Activated naive CD4-positive, alpha-beta T cell treated with anti-CD3 and anti-CD28 coated beads, Interleukin-2, amount 10 ng/mL, durations not matched to agents 7 days and 5 days (primary cell): Measurements from ENCODE around the gene EML4.
A peak's percentile ranks its signal among the peaks of the same experiment; 100 is the strongest.

ENCODE experiments used
- CTCF ChIA-PET: fragments of 350-600 bp; sonication (Branson Sonifier 250); formaldehyde crosslinking; loops from one replicate; lab custom pipeline; 2021; ENCODE audit warnings: antibody characterized with exemption; lab: Charles Lee
- DNase-seq: peaks from one replicate; pipeline ENCODE4 v3.0.0-alpha.2; 2020
- H3K27ac Mint-ChIP-seq: one replicate; pipeline ENCODE4 v1.8.0; 2021; ENCODE audit warnings: mild to moderate bottlenecking, moderate library complexity, mixed read lengths
- H3K27me3 Mint-ChIP-seq: one replicate; pipeline ENCODE4 v1.8.0; 2021; ENCODE audit warnings: mild to moderate bottlenecking, mixed read lengths
- H3K36me3 Mint-ChIP-seq: one replicate; pipeline ENCODE4 v1.8.0; 2021; ENCODE audit warnings: mixed read lengths
- H3K4me1 Mint-ChIP-seq: one replicate; pipeline ENCODE4 v1.8.0; 2021; ENCODE audit warnings: mixed read lengths
- H3K4me3 Mint-ChIP-seq: one replicate; pipeline ENCODE4 v1.8.0; 2021; ENCODE audit warnings: mild to moderate bottlenecking, moderate library complexity, mixed read lengths
- H3K9me3 Mint-ChIP-seq: one replicate; pipeline ENCODE4 v1.8.0; 2021; ENCODE audit warnings: mixed read lengths

Gene EML4

DNA sequence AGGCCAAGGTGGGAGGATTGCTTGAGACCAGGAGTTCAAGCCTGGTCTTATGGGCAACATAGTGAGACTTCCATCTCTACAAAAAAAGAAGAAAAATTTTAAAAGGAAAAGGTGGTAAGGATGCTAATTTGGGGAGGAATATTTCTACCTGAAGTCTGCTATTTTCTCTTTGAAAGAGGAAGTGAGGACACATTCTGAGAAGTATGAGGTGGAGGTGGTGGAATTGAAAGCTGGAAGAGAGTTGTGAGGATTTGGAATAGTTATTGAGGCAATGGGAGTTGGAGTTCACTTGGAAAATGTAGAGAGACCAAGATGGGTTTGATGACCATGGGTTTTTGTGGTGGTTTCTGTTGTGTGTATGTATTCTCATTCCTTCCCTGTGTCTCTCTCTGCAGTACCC lies 29.3 kb downstream of the EML4 start:
- peaks cover 51% of the 10 kb centered on the region for H3K4me1 Mint-ChIP-seq
- no peak for DNase-seq
- CTCF ChIA-PET: interaction anchor here (0.8 to 9.1 kb wide), 4 partner anchors 42 to 130 kb away, joined by 3 to 145 read pairs (median 4); no protein-coding TSS in a partner anchor
- no peak overlapping the region for H3K4me3 Mint-ChIP-seq
- peaks cover 28% of the 10 kb centered on the region for H3K36me3 Mint-ChIP-seq
- no peaks in the 10 kb centered on the region for H3K9me3 Mint-ChIP-seq
- H3K27me3 Mint-ChIP-seq: no peaks in the 10 kb centered on the region
- peak overlapping the region; percentile 56 for H3K27ac Mint-ChIP-seq

DNA sequence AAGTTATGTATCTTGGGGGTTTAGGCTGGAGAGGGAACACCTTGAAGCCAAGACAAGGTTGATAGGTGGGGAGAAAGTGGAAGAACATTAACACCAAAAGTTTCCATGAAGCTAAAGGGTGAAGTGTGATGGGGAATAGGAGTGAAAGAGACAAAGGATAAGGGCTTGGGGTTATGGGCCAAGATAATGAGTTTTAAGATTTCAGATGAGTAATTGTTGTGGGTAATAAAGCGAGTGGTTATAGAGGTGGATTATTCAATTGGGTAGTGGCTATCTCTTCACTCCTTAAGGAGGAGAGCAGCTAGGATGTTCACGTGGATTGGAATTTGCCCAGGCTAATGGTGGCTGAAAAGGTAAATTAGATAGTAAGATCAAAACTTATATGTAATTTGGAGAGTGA lies 29.8 kb downstream of the EML4 start:
- Mint-ChIP-seq H3K4me1 (peaks cover 47% of the 10 kb centered on the region), H3K4me3 (no peak overlapping the region), H3K36me3 (peaks cover 28% of the 10 kb centered on the region), H3K27me3 (no peaks in the 10 kb centered on the region), H3K27ac (no peak overlapping the region), H3K9me3 (no peaks in the 10 kb centered on the region)
- DNase-seq: no peak
- CTCF ChIA-PET: interaction anchor here (0.8 to 9.1 kb wide), 4 partner anchors 42 to 129 kb away, joined by 3 to 145 read pairs (median 4); no protein-coding TSS in a partner anchor

DNA sequence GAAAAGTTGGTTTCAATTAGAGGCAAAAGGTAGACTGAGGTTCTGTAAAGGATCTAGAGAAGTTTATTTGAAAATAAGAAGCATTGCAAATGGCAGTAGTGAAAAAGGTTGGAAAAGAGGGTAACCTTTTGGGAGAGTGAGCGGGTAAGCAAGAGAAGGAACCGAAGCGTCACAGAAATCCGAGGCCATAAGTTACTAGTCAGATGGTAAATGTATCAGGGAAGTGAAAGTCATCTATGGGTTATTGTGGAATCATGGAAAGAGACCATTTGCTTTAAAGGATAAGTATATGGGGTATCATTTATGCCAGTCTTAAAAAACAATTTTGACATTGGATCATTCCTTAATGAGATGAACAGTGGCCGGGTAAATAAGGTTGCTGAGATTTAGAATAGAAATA lies 30.5 kb downstream of the EML4 start:
- DNase-seq: no peak
- H3K36me3 Mint-ChIP-seq: peaks cover 28% of the 10 kb centered on the region
- no peak overlapping the region for H3K4me3 Mint-ChIP-seq
- peaks cover 47% of the 10 kb centered on the region for H3K4me1 Mint-ChIP-seq
- H3K9me3 Mint-ChIP-seq: no peaks in the 10 kb centered on the region
- H3K27ac Mint-ChIP-seq: no peak overlapping the region
- CTCF ChIA-PET: interaction anchor here (9.1 kb wide), 1 partner anchor 103 kb away, joined by 145 read pairs; no protein-coding TSS in a partner anchor
- H3K27me3 Mint-ChIP-seq: no peaks in the 10 kb centered on the region

DNA sequence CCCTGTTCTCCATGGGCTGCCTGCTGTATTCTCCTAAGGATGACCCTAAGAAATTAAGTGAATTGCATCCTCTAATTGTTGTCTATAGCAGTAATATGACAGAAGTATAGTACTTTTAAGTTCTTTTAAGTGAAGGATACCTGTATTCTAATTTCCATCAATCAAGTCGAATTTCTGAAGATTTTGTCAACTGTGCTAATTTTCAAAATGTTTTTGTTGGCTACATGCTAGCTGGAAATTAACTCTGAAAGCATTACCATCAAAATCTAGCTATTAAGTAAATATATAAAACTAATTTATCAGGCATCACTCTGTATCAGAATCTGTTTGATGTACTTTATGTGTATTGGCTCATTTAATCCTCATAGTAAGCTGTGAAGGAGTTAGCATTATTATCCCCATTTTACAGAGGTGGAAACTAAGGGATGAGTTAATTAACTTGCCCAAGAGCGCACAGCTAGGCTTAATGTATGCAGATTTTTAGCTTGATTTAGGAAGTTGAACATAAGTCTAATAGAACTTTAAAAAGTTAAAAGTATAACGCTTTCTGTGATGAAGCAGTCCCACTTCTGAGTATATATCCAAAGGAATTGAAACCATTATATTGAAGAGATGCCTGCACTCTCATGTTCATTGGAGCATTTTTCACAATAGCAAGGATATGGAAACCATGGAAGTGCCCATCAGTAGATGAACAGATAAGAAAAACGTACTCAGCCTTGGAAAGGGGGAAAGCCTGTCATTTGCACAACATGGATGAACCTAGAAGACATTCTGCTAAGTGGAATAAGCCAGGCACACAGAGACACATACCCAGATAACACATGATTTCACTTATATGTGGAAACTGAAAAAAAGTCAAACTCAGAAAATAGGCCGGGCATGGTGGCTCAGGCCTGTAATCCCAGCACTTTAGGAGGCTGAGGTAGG lies 32.0 kb downstream of the EML4 start:
- Mint-ChIP-seq H3K36me3 (peaks cover 27% of the 10 kb centered on the region), H3K27ac (no peak overlapping the region), H3K4me1 (peaks cover 42% of the 10 kb centered on the region), H3K9me3 (no peaks in the 10 kb centered on the region), H3K27me3 (no peaks in the 10 kb centered on the region), H3K4me3 (no peak overlapping the region)
- DNase-seq: no peak
- CTCF ChIA-PET: interaction anchor here (1.2 to 9.1 kb wide), 2 partner anchors 104 to 111 kb away, joined by 9 to 145 read pairs; no protein-coding TSS in a partner anchor

DNA sequence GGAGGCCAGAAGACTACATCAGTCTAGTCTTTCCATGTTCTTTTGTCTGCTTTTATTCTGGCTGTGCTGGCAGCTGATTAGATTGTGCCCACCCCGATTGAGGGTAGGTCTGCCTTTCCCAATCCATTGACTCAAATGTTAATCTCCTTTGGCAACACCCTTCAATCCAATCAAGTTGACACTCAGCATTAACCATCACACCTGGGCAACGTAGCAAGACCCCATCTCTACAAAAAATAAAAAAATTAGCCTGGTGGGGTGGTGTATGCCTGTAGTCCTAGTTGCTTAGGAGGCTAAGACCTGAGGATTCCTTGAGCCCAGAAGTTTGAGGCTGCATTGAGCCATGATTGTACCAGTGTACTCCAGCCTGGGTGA lies 33.5 kb downstream of the EML4 start:
- no peaks in the 10 kb centered on the region for H3K27me3 Mint-ChIP-seq
- H3K4me3 Mint-ChIP-seq: no peak overlapping the region
- peaks cover 23% of the 10 kb centered on the region for H3K36me3 Mint-ChIP-seq
- CTCF ChIA-PET: no interaction called here
- no peaks in the 10 kb centered on the region for H3K9me3 Mint-ChIP-seq
- no peak for DNase-seq
- no peak overlapping the region for H3K27ac Mint-ChIP-seq
- H3K4me1 Mint-ChIP-seq: peaks cover 31% of the 10 kb centered on the region

DNA sequence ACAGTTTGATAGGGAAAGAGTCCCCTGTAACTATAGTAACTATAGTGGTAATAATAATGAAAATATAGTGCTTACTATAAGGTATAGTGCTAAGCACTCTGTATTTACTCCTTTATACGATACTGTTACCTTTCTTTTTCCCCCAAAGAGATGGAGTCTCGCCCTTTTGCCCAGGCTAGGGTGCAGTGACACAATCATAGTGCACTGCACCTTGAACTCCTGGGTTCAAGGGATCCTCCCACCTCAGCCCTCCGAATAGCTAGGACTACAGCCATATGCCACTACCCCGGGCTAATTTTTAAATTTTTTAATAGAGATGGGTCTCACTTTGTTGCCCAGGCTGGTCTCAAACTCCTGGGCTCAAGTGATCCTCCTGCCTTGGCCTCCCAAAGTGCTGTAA lies 34.6 kb downstream of the EML4 start:
- Mint-ChIP-seq H3K36me3 (peaks cover 16% of the 10 kb centered on the region), H3K4me3 (no peak overlapping the region), H3K4me1 (peaks cover 21% of the 10 kb centered on the region), H3K9me3 (no peaks in the 10 kb centered on the region), H3K27ac (no peak overlapping the region), H3K27me3 (no peaks in the 10 kb centered on the region)
- CTCF ChIA-PET: interaction anchor here (1.0 to 1.2 kb wide), 2 partner anchors 7 to 109 kb away, joined by 3 to 4 read pairs; no protein-coding TSS in a partner anchor
- DNase-seq: no peak

DNA sequence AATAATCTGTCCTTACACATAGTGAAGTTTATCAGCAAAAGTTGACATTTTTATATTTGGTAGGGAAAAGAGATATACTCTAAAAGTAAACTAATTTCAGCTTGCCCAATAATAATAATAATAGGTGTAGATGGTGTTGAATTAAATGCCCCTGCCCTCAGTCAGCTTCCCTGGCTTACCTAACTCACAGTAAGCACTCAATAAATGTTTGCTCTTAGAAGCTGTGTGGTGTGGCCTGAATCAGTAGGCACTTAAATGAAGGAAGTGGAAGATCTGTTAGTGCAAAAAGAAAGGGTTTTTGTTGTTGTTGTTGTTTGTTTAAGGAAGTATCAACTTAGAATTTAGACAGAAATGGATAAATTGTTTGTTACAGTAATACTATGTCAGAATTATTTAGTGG lies 36.2 kb downstream of the EML4 start:
- Mint-ChIP-seq H3K4me1 (peaks cover 14% of the 10 kb centered on the region), H3K9me3 (no peaks in the 10 kb centered on the region), H3K4me3 (no peak overlapping the region), H3K27me3 (no peaks in the 10 kb centered on the region), H3K36me3 (peaks cover 11% of the 10 kb centered on the region), H3K27ac (no peak overlapping the region)
- CTCF ChIA-PET: interaction anchor here (1.2 kb wide), 1 partner anchor 100 kb away, joined by 3 read pairs; no protein-coding TSS in a partner anchor
- no peak for DNase-seq

DNA sequence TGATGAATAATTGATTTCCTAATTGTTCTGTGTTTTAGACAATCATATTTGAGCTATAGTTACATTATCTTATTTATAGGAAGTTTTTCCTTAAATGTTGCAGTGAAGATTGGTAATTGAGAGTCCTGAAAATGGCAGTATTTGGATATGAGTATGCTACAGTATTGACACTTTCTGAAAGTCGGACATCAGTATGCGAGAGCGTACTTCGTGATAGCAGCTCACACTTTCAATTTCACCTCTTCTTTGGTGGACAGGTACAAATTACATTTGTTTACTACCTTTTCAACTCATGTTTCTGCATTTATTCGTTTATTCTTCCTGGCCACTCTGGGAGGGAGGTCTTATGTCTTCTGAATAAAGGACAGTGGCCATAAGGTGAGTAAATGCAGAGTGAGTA lies 38.7 kb downstream of the EML4 start:
- no peak overlapping the region for H3K27ac Mint-ChIP-seq
- CTCF ChIA-PET: interaction anchor here (1.2 kb wide), 1 partner anchor 111 kb away, joined by 3 read pairs; no protein-coding TSS in a partner anchor
- no peak overlapping the region for H3K4me3 Mint-ChIP-seq
- no peaks in the 10 kb centered on the region for H3K9me3 Mint-ChIP-seq
- no peak for DNase-seq
- H3K27me3 Mint-ChIP-seq: no peaks in the 10 kb centered on the region
- H3K4me1 Mint-ChIP-seq: peaks cover 14% of the 10 kb centered on the region
- H3K36me3 Mint-ChIP-seq: peaks cover 19% of the 10 kb centered on the region

DNA sequence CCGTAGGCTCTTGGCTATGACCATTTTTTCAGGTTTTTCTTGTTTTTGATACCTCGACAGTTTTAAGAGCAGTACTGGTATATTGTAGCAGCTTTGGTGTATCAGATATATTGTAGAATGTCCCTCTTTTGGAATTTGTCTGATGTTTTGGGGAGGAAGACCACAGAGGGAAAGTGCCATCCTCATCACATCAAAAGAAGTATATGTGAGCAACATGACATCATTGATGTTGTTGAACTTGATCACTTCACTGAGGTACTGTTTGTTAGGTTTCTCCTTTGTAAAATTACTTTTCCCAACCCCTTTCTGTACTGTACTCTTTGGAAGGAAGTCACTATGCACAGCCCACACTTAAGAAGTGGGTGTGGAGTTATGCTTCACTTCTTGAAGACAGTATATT lies 41.0 kb downstream of the EML4 start:
- H3K27me3 Mint-ChIP-seq: no peaks in the 10 kb centered on the region
- no peak overlapping the region for H3K27ac Mint-ChIP-seq
- no peak overlapping the region for H3K4me3 Mint-ChIP-seq
- H3K4me1 Mint-ChIP-seq: peaks cover 11% of the 10 kb centered on the region
- CTCF ChIA-PET: no interaction called here
- DNase-seq: no peak
- no peaks in the 10 kb centered on the region for H3K9me3 Mint-ChIP-seq
- peaks cover 30% of the 10 kb centered on the region for H3K36me3 Mint-ChIP-seq

DNA sequence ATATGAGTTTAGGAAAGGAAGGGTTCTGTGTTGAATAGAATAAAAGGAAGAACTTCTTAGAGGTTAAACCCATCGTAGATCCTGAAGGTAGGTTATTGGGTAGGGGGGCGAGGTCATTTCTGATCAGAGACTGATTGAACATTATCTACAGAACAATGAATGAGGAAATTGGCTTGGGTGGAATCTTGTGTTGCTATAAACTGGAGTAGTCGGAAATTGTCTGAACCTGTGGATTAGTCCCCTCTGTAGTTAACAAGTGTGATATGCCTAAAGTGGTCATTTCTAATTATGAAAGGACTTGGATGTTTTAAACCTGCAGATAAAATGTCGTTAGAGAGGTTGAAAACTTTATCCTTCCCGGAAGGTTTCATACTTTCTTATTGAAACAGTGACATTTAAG lies 42.1 kb downstream of the EML4 start:
- CTCF ChIA-PET: no interaction called here
- H3K27ac Mint-ChIP-seq: no peak overlapping the region
- H3K4me1 Mint-ChIP-seq: peaks cover 14% of the 10 kb centered on the region
- peaks cover 33% of the 10 kb centered on the region for H3K36me3 Mint-ChIP-seq
- H3K27me3 Mint-ChIP-seq: no peaks in the 10 kb centered on the region
- H3K4me3 Mint-ChIP-seq: no peak overlapping the region
- no peaks in the 10 kb centered on the region for H3K9me3 Mint-ChIP-seq
- no peak for DNase-seq

DNA sequence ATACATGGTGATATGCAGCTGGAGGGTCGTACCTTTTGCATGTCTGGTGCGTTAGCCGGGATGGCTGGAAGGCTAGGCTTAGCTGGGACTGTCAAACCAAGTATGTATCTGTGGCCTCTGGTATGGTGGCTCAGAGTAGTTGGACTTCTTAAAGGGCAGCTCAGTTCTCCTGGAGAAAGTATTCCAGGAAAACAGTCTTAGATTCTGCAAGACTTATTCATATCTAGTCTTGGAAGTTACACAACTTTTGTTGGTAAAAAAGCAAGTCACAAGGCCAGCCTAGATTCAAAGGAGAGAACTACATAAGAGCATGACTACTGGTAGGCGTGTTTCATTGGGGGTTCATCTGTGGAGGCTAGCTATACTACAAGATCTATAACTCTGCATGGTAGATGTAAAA lies 45.5 kb downstream of the EML4 start:
- CTCF ChIA-PET: no interaction called here
- Mint-ChIP-seq H3K4me3 (no peak overlapping the region), H3K9me3 (no peaks in the 10 kb centered on the region), H3K36me3 (peaks cover 37% of the 10 kb centered on the region), H3K27me3 (no peaks in the 10 kb centered on the region), H3K4me1 (peaks cover 20% of the 10 kb centered on the region), H3K27ac (no peak overlapping the region)
- no peak for DNase-seq

DNA sequence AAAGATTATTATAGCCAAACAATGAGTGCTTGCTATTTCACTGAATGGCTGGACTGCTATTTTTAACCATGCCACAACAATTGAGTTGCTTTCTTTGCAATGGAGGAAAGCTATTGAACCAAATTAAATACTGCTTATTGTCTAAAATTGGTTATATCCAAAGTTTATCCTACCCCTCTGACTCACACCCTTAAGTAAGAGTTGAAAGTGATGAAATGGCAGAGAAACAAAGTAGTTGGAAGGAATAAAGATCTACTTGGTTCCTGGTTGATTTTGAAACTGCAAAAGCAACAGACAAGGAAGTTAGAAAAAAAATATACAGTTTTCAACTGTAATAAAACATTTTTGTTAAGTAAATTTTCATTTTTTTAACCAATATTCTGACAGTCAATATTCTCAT lies 47.5 kb downstream of the EML4 start:
- DNase-seq: no peak
- no peak overlapping the region for H3K4me3 Mint-ChIP-seq
- CTCF ChIA-PET: interaction anchor here (0.7 kb wide), 1 partner anchor 10 kb away, joined by 3 read pairs; no protein-coding TSS in a partner anchor

DNA sequence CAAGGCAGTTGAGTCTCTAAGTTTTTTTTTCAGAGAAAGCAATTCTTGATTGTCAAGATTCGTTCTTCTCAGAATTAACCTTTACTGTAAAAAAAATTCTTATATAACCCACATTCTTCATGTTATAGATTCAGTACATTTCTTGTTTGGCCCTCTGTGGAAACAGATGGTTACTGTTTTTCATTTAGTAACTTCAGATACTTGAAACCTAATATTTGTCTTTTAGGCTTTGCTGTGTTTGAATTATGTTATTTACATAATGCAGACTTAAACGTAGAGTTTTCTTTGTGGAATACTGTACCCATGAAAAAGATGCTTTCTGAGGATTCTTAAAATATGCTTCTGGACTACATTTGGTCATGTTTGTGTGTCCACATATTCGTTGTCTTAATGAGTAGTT lies 48.2 kb downstream of the EML4 start:
- CTCF ChIA-PET: interaction anchor here (0.7 kb wide), 1 partner anchor 10 kb away, joined by 3 read pairs; no protein-coding TSS in a partner anchor
- Mint-ChIP-seq H3K4me3 (no peak overlapping the region), H3K4me1 (peaks cover 15% of the 10 kb centered on the region), H3K36me3 (peaks cover 27% of the 10 kb centered on the region), H3K27me3 (no peaks in the 10 kb centered on the region), H3K27ac (no peak overlapping the region), H3K9me3 (no peaks in the 10 kb centered on the region)
- no peak for DNase-seq

More for the DNA sequence above, 47.5 kb downstream of the EML4 start:
- peaks cover 15% of the 10 kb centered on the region for H3K4me1 Mint-ChIP-seq
- peaks cover 28% of the 10 kb centered on the region for H3K36me3 Mint-ChIP-seq
- no peaks in the 10 kb centered on the region for H3K9me3 Mint-ChIP-seq
- no peak overlapping the region for H3K27ac Mint-ChIP-seq
- H3K27me3 Mint-ChIP-seq: no peaks in the 10 kb centered on the region

DNA sequence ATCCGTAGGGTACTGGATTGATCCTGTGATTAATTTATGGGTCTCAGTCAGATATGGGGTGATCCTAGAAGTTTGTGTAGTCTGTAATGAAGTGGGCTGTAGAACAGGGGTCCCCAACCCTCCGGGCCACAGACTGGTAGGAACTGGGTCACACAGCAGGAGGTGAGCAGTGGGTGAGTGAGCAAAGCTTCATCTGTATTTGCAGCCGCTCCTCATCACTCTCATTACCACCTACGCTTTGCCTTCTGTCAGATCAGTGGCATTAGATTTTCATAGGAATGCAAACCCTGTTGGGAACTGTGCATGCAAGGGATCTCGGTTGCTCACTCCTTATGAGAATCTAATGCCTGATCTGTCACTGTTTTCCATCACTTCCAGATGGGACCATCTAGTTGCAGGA lies 48.8 kb downstream of the EML4 start:
- Mint-ChIP-seq H3K27ac (no peak overlapping the region), H3K27me3 (no peaks in the 10 kb centered on the region), H3K36me3 (peaks cover 28% of the 10 kb centered on the region), H3K4me3 (no peak overlapping the region), H3K4me1 (peaks cover 13% of the 10 kb centered on the region), H3K9me3 (no peaks in the 10 kb centered on the region)
- CTCF ChIA-PET: no interaction called here
- DNase-seq: no peak
